Vagina (tissue), 2 donors: ENCODE data around the gene C19orf33.

Source experiments
- CTCF ChIP-seq, 3 experiments: fragments of 450-650 bp in 2 of 3; fragments of 200-600 bp in 1 of 3; sonication (generic) in 1 of 3; IDR thresholded peaks; one replicate each; pipeline ENCODE4 v1.5.1; 2017 to 2019; ENCODE audit warnings: antibody characterized with exemption in 3 of 3, mild to moderate bottlenecking in 2 of 3, moderate library complexity in 2 of 3
- POLR2A ChIP-seq, 2 donors: fragments of 450-650 bp; IDR thresholded peaks; one replicate each; pipeline ENCODE4 v1.6.1; 2017; ENCODE audit warnings: antibody characterized with exemption in 2 of 2, mild to moderate bottlenecking in 2 of 2, moderate library complexity in 2 of 2
- POLR2AphosphoS5 ChIP-seq, 2 donors: sonication (generic); formaldehyde crosslinking; IDR thresholded peaks; one replicate each; pipeline ENCODE4 v1.9.0; 2017; ENCODE audit warnings: antibody characterized with exemption in 2 of 2, mild to moderate bottlenecking in 2 of 2, low read depth in 1 of 2; ENCODE audit not compliant: insufficient read depth in 1 of 2

- no peak for TF ChIP-seq CTCF (IDR thresholded peaks at IDR 0.05)
- TF ChIP-seq POLR2A (IDR thresholded peaks at IDR 0.05), result no peak
- no peak for TF ChIP-seq POLR2AphosphoS5 (IDR thresholded peaks at IDR 0.05; ENCODE audit: insufficient read depth in 1 of 2, low read depth in 1 of 2)
Observed at GRCh38 chr19:38308926-38309614, 5.0 kb downstream of the C19orf33 start.
